PFSK-1 (cell line): ENCODE results near the gene IQGAP1.

Experiments
- FOXP2 ChIP-seq: optimal IDR thresholded peaks from 2 replicates; pipeline ENCODE3; 2011; ENCODE audit warnings: borderline replicate concordance, control low read depth, inconsistent platforms; ENCODE audit not compliant: insufficient read depth; ENCODE audit errors: extremely low read length, extremely low read depth
- POLR2AphosphoS5 ChIP-seq: IDR thresholded peaks from 2 replicates; pipeline ENCODE4 v1.6.1; 2012; ENCODE audit warnings: low read depth, mild to moderate bottlenecking, control low read depth, low read length, moderate library complexity
- SIN3A ChIP-seq: IDR thresholded peaks from 2 replicates; pipeline ENCODE4 v1.6.1; 2012; ENCODE audit warnings: mild to moderate bottlenecking, low read length, moderate library complexity, borderline replicate concordance; ENCODE audit not compliant: insufficient read depth
- TAF1 ChIP-seq: IDR thresholded peaks from 2 replicates; pipeline ENCODE4 v1.6.1; 2012; ENCODE audit warnings: low read length, control low read depth, borderline replicate concordance; ENCODE audit not compliant: insufficient read depth
- TF ChIP-seq, protein P1 (sequence below), 2 experiments: IDR thresholded peaks; 2 replicates each; pipeline versions ENCODE4 v1.6.1 to v1.8.0; 2011 to 2012; ENCODE audit warnings: low read depth in 2 of 2, low read length in 2 of 2, control low read depth in 1 of 2, inconsistent platforms in 1 of 2, mild to moderate bottlenecking in 1 of 2, moderate library complexity in 1 of 2; ENCODE audit not compliant: insufficient read depth in 1 of 2

Gene IQGAP1

DNA sequence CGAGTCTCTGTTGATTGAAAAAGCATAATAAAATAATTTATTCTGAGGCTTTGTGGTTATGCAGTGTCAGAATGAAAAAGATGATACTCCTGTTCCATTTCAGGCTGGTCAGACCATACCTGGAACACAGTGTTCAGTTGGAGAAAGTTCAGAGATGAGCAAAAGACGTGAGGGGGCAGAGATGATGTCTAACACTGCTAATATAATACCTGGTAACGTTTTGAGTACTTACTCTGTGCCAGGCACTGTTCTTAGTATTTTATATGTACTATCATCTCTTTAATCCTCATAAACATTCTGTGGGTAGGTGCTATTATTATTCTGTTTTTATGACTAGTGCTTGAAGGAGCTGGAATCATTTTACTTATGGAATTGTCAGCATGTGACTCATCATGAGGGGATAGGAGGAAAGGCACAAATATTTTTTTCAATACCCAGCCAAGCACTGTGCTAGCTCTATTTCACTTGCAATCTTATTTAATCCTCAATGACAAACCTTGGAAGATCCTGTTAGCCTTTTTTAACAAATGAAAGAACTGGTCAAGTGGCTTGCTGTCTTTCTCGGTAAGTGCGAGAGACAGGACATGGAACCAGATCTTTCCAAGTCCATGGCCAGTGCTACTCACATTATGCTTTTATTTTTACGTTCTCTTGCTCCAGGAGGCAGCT, 31.8 kb downstream of the IQGAP1 start:
- TF ChIP-seq, protein P1, sequence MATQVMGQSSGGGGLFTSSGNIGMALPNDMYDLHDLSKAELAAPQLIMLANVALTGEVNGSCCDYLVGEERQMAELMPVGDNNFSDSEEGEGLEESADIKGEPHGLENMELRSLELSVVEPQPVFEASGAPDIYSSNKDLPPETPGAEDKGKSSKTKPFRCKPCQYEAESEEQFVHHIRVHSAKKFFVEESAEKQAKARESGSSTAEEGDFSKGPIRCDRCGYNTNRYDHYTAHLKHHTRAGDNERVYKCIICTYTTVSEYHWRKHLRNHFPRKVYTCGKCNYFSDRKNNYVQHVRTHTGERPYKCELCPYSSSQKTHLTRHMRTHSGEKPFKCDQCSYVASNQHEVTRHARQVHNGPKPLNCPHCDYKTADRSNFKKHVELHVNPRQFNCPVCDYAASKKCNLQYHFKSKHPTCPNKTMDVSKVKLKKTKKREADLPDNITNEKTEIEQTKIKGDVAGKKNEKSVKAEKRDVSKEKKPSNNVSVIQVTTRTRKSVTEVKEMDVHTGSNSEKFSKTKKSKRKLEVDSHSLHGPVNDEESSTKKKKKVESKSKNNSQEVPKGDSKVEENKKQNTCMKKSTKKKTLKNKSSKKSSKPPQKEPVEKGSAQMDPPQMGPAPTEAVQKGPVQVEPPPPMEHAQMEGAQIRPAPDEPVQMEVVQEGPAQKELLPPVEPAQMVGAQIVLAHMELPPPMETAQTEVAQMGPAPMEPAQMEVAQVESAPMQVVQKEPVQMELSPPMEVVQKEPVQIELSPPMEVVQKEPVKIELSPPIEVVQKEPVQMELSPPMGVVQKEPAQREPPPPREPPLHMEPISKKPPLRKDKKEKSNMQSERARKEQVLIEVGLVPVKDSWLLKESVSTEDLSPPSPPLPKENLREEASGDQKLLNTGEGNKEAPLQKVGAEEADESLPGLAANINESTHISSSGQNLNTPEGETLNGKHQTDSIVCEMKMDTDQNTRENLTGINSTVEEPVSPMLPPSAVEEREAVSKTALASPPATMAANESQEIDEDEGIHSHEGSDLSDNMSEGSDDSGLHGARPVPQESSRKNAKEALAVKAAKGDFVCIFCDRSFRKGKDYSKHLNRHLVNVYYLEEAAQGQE (IDR thresholded peaks at IDR 0.05; ENCODE audit: insufficient read depth in 1 of 2, low read depth in 2 of 2, low read length in 2 of 2): no peak
- TF ChIP-seq POLR2AphosphoS5 (no peak), FOXP2 (no peak), SIN3A (no peak), TAF1 (no peak)

DNA sequence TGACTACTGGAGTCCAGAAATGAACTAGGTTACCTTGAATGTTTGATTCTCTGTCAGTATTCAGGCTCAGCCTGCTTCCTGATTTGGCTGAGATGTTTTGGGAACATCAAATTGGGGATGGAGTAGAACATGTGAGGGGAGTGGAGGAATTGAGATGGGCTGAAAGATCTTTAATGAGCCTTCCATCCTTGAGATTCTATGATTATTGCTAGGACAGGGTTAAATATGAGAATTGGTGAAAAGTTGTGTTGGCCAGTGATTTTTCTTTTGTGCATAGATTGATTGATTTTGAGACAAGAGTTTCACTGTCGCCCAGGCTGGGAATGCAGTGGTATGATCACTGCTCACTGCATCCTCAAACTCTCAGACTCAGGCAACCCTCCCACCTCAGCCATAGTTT, 32.4 kb downstream of the IQGAP1 start:
- TF ChIP-seq TAF1: no peak
- TF ChIP-seq POLR2AphosphoS5: no peak
- TF ChIP-seq, protein P1 (IDR thresholded peaks at IDR 0.05; ENCODE audit: insufficient read depth in 1 of 2, low read depth in 2 of 2, low read length in 2 of 2): no peak
- no peak for TF ChIP-seq FOXP2
- TF ChIP-seq SIN3A: no peak

DNA sequence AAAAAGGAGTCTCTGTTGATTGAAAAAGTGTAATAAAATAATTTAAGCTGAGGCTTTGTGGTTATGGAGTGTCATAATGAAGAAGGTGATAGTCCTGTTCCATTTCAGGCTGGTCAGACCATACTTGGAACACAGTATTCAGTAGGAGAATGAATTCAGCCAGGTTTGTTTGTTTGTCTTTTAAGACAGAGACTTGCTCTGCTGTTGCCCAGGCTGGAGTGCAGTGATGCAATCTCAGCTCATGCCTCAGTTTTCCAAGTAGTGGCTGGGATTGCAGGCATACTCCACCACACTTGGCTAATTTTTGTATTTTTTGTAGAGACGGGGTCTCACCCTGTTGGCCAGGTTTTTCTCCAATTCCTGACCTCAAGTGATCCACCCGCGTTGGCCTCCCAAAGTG, 33.5 kb downstream of the IQGAP1 start:
- TF ChIP-seq, protein P1 (IDR thresholded peaks at IDR 0.05; ENCODE audit: insufficient read depth in 1 of 2, low read depth in 2 of 2, low read length in 2 of 2): no peak
- TF ChIP-seq FOXP2 (no peak), POLR2AphosphoS5 (no peak), TAF1 (no peak), SIN3A (no peak)

DNA sequence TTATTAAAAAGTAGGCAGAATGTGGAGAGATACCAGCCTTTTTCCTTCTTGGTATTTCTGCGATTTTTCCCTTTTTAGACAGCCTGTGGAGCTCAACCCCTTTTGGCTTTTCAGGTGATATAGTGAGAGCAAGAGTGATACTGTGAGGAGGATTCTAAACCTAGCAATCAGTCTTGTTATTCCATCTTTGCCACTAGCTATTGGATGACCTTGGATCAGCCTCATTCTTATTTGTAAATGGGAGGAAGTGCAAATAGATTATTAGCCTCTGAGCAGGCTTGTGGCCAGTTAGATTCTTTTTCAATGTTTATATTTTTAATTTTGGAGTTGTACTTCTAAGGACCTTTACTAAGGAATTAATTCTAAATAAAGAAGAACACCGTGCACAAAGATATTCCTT, 34.0 kb downstream of the IQGAP1 start:
- no peak for TF ChIP-seq POLR2AphosphoS5

DNA sequence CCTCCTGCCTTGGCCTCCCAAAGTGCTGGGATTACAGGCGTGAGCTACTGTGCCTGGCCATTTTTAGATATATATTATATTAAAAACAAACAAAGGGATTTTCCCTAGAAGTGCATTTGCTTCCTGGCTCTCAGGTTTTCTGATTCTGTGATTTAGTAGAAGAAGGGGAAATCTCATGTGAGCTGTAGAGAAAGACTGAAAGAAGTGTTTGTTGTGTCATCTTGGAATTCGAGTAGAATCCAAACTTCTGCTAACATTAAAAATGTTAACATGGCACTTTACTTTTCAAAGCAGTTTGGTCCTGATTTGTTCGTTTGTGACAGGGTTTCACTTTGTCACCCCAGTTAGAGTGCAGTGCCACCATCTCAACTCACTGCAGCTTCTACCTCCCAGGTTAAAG, 34.9 kb downstream of the IQGAP1 start:
- TF ChIP-seq TAF1 (no peak), SIN3A (no peak), POLR2AphosphoS5 (no peak), FOXP2 (no peak)
- TF ChIP-seq, protein P1 (IDR thresholded peaks at IDR 0.05; ENCODE audit: insufficient read depth in 1 of 2, low read depth in 2 of 2, low read length in 2 of 2): no peak
